Thymus (tissue), 11 donors: ENCODE measurements around the gene PCED1B. TPM values are rescaled to one million over a fixed set of nuclear protein-coding genes. Genes with fewer than 3 reads are reported as not detected.
A peak's percentile ranks its signal among the peaks of the same experiment; 100 is the strongest.
"Not testable (repeated sequence)": the region's sequence is repeated elsewhere in the genome, so short reads cannot be mapped to it uniquely, and the experiment has no call there.

Experiments used
- DNase-seq, 9 donors: peaks; one replicate each; pipeline ENCODE4 v3.0.0-alpha.2; 2013; ENCODE audit warnings: low spot score in 9 of 9, low read depth in 6 of 9, missing footprints in 1 of 9
- H3K27ac ChIP-seq, 2 donors: one replicate each; pipeline ENCODE4 v1.5.1; 2013; ENCODE audit warnings: control low read depth in 1 of 2, low read depth in 1 of 2, low read length in 1 of 2, mild to moderate bottlenecking in 1 of 2, moderate library complexity in 1 of 2
- H3K27me3 ChIP-seq, 2 donors: one replicate each; pipeline ENCODE4 v1.5.1; 2013; ENCODE audit warnings: low read length in 1 of 2; ENCODE audit not compliant: control insufficient read depth in 2 of 2, insufficient read depth in 1 of 2
- H3K36me3 ChIP-seq, 2 donors: one replicate each; pipeline ENCODE4 v1.5.1; 2013; ENCODE audit warnings: low read length in 1 of 2, mild to moderate bottlenecking in 1 of 2, moderate library complexity in 1 of 2; ENCODE audit not compliant: control insufficient read depth in 2 of 2, insufficient read depth in 2 of 2
- H3K4me1 ChIP-seq, 2 donors: one replicate each; pipeline ENCODE4 v1.5.1; 2013; ENCODE audit warnings: low read length in 2 of 2; ENCODE audit not compliant: control insufficient read depth in 2 of 2, insufficient read depth in 2 of 2
- H3K4me3 ChIP-seq, 2 donors: one replicate each; pipeline ENCODE4 v1.5.1; 2013; ENCODE audit warnings: low read length in 2 of 2, control low read depth in 1 of 2, mild to moderate bottlenecking in 1 of 2
- H3K9me3 ChIP-seq, 2 donors: one replicate each; pipeline ENCODE4 v1.5.1; 2013; ENCODE audit warnings: low read length in 1 of 2, mild to moderate bottlenecking in 1 of 2; ENCODE audit not compliant: control insufficient read depth in 2 of 2, insufficient read depth in 1 of 2
- WGBS: extraction: QIAGEN DNeasy Blood & Tissue Kit; methylation state at CpG from one replicate; pipeline ENCODE4 v1.1.7; 2013; 5-methylcytosine and 5-hydroxymethylcytosine counted together
- polyA plus RNA-seq: library from polyadenylated mRNA; stranded (reverse); fragments of 200-250 nt; gene quantifications from one replicate; pipeline ENCODE4 v1.2.3, GENCODE V29; 2013
- total RNA-seq: library from RNA; stranded (reverse); fragments of 120-200 nt; gene quantifications from one replicate; pipeline ENCODE4 v1.2.4, GENCODE V29; 2013
- donor health status: healthy.

The PCED1B gene
- total and polyA plus RNA-seq, 2 donors, result 1.7 to 7.7 TPM

DNA sequence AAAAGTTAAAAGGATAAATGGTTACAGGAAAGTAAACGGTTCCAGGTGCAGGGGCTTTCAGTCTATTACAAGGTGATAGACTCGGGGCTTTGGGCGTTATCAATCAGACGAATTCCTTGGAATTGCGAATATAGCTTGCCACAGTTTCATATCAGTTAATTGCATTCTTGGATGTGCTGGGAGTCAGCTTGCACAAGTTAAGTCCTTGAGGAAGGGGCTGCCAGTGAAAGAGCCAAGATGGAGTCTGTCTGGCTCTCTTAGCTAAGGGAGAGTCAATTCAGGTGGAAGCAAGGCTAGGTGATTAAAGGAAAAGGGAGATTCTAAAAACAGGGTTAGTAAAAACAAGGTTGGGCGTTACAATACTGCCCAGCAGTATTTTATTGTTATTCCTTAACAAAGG, 121.8 kb downstream of the PCED1B start:
- H3K27ac ChIP-seq, H3K9me3 ChIP-seq, H3K27me3 ChIP-seq, H3K4me3 ChIP-seq, DNase-seq, H3K36me3 ChIP-seq, H3K4me1 ChIP-seq: not testable (repeated sequence)
- WGBS, result 98% methylated on average over 6 of the region's 6 CpGs

DNA sequence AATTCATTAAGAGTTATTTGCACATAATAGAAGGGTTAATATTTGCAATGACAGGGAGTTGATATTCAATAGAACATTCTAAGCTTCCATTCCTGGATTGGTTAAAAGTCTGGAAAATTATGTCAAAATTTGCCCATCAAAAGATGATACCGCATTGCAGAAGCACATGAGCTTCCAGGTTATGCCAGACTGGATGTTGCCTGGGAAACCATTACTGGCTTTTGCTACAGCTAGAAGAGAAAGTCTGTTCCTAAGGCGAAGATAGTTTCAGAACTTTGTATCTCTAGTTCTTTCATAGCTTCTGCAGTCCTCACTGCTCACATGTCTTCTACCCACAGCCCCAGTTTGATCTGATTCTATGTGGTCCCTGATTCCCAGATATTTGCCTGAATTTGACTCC, 122.8 kb downstream of the PCED1B start:
- H3K4me1 ChIP-seq, result peaks cover 7 to 15% of the 10 kb centered on the region in 2 donors
- H3K9me3 ChIP-seq, result no peaks in the 10 kb centered on the region
- H3K4me3 ChIP-seq, result no peak overlapping the region
- no peaks in the 10 kb centered on the region for H3K27me3 ChIP-seq
- no peak overlapping the region for H3K27ac ChIP-seq
- DNase-seq, result no peak
- peaks cover 0 to 5% of the 10 kb centered on the region in 2 donors for H3K36me3 ChIP-seq
- WGBS, result 92% methylated on average over 2 of the region's 2 CpGs

DNA sequence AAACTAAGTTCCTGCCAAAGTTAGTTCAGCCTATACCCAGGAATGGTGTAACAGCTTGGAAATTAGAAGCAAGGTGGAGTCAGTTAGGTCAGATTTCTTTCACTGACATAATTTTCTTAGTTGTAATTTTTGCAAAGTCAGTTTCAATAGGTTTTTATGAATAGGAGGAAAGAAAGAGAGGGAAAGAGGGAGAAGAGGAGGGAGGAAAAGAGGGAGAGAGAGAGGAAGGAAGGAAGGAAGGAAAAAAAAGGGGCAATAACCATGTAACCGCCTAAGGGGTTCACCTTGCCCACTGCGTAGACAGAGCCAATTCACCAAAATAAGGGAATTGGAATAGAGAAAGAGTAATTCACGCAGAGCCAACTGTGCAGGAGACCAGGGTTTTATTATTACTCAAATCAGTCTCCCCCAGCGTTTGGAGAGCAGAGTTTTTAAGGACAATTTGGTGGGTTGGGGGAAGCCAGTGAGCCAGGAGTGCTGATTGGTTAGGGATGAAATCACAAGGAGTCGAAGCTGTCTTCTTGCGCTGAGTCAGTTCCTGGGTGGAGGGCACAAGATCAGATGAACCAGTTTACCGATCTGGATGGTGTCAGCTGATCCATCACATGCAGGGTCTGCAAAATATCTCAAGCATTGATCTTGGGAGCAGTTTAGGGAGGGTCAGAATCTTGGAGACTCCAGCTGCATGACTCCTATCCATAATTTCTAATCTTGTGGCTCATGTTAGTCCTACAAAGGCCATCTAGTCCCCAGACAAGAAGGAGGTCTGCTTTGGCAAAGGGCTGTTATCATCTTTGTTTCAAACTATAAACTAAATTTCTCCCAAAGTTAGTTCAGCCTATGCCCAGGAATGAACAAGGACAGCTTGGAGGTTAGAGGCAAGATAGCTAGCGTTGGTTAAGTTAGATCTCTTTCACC, 126.4 kb downstream of the PCED1B start:
- WGBS, result 68% methylated on average over 8 of the region's 8 CpGs
- Histone ChIP-seq H3K4me1 (peaks cover 17 to 36% of the 10 kb centered on the region in 2 donors), H3K9me3 (no peaks in the 10 kb centered on the region), H3K27me3 (no peaks in the 10 kb centered on the region), H3K27ac (peak overlapping the region in 1 of 2 donors; percentile 40), H3K36me3 (peaks cover 3 to 14% of the 10 kb centered on the region in 2 donors), H3K4me3 (no peak overlapping the region)
- DNase-seq, result no peak

DNA sequence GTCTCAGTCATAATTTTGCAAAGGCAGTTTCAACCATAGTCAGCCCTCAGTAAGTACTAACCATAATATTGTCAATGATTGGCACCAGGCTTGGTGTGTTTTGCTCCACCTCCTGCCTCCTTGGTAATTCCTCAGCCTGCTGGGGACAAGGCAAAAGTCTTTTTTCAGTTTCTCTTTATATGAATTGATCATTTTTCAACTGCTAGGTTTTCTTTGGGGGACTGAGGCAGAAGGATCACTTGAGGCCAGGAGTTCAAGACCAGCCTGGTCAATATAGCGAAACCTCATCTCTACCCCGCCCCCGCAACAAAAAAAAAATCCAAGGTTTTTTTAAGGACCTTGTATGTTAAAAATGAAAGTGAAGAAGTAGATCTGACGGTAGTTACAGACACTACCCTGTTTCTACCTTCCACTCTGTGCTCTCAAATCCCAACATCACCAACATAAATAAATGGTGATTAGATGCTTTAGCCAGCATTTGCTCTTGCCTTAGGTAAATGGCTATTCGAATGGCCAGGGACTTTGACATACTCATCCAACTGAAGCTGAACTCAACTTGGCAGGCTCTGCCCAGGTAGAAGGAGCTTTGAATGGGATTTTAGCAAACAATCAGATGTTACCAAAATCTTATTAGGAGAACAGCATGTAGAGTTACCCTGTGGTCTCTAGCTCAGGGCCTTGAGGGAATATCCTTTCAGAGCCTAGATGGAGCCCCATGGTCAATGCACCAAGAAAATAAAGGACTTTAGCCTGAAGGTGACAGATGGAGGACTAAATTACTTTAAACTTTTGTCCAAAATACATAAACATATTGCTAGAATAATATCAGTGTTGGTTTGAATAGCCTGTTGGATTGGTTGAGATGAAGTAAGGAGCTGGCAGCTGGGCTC, 127.3 kb downstream of the PCED1B start:
- 75% methylated on average over 5 of the region's 5 CpGs for WGBS

DNA sequence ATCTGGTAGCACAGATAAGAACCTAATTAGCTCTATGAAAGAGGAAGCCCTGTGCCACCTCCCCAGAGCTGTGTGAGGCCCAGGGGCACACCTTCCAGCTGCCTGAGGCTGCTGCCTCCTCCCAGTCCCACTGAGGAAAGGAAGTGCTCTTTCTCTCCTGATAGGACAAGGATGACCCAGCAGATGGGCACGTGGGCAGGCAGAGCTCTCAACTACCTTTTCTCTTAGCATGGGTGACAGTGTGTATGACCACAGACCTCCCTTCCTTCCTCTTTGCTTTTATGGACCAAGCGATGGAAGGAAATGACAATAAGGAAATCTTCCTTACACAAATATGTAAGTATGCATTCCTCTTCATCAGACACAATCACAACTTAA, 127.9 kb downstream of the PCED1B start:
- Histone ChIP-seq H3K36me3 (peaks cover 3 to 14% of the 10 kb centered on the region in 2 donors), H3K4me1 (peaks cover 17 to 36% of the 10 kb centered on the region in 2 donors), H3K9me3 (no peaks in the 10 kb centered on the region), H3K27me3 (no peaks in the 10 kb centered on the region), H3K27ac (peak overlapping the region; percentile 9 to 80), H3K4me3 (no peak overlapping the region)
- WGBS, result 3% methylated on average over 2 of the region's 2 CpGs
- peak in 6 of 9 donors; percentile 39 to 74 (median 44) for DNase-seq

More for the DNA sequence above, 127.3 kb downstream of the PCED1B start:
- Histone ChIP-seq H3K4me1 (peaks cover 17 to 36% of the 10 kb centered on the region in 2 donors), H3K9me3 (no peaks in the 10 kb centered on the region), H3K36me3 (peaks cover 3 to 14% of the 10 kb centered on the region in 2 donors), H3K27me3 (no peaks in the 10 kb centered on the region), H3K4me3 (no peak overlapping the region), H3K27ac (peak overlapping the region; percentile 25 to 80)
- no peak for DNase-seq

DNA sequence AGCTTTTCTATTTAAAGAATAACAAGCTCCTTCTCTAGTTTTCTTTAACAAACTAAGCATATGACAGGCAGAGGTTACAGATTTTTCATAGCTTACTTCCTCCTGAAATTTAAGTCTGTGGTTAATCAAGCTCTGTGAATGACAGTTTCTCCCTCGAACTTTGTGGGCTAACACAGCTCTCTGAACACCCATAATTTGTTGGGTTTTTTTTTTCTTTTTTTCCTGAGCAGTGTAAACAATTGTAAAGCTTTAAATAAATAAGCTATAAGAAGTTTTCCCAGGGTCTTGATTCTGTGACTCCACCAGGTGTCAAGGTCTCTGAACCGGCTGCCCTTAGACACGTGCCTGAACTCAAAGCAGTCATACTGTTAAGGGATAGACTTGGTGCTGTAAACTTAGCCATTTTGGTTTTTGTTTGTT, 128.4 kb downstream of the PCED1B start:
- H3K9me3 ChIP-seq, result no peaks in the 10 kb centered on the region
- peak in 5 of 9 donors; percentile 12 to 69 (median 31) for DNase-seq
- peaks cover 17 to 36% of the 10 kb centered on the region in 2 donors for H3K4me1 ChIP-seq
- H3K27me3 ChIP-seq, result no peaks in the 10 kb centered on the region
- H3K36me3 ChIP-seq, result peaks cover 3 to 14% of the 10 kb centered on the region in 2 donors
- H3K27ac ChIP-seq, result peak overlapping the region; percentile 79 to 80
- no peak overlapping the region for H3K4me3 ChIP-seq
- WGBS, result 4% methylated on average over 3 of the region's 3 CpGs

DNA sequence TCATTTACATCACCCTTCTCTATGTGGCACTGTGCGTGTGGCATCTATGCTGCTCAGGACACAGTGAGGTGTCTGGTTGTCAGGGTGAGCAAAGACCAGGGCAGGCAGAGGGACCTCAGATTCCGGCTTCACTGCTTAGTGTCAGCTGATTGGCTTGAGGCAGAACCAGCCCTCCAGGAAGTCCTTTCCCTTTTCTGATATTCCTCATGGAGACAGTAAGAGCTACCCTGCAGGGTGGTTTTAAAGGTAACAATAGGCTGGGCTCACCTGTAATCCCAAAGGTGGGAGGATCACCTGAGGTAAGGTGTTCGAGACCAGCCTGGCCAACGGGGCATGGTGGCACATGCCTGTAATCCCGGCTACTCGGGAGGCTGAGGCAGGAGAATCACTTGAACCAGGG, 129.6 kb downstream of the PCED1B start:
- peaks cover 17 to 36% of the 10 kb centered on the region in 2 donors for H3K4me1 ChIP-seq
- WGBS, result 97% methylated on average over 6 of the region's 6 CpGs
- H3K4me3 ChIP-seq, result no peak overlapping the region
- no peaks in the 10 kb centered on the region for H3K9me3 ChIP-seq
- H3K36me3 ChIP-seq, result peaks cover 3 to 14% of the 10 kb centered on the region in 2 donors
- no peak for DNase-seq
- no peaks in the 10 kb centered on the region for H3K27me3 ChIP-seq
- H3K27ac ChIP-seq, result no peak overlapping the region

DNA sequence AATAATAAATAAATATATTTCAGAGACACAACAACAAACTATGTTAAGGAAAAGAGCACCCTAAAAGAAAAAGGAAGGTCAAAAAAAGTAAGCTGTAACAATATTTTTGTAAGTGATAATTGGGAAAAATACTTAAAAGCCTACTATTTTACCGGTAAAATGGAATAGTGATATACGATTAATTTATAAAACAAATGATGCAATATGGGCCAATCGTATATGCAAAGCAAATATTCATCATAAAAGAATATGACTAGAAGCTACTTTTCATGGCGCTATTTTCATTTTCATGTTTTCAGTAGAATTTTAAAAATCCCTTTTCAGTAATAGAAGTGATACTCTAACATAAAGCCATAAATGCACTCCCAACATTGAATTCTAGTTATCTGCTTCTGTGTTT, 131.4 kb downstream of the PCED1B start:
- Histone ChIP-seq H3K27me3 (no peaks in the 10 kb centered on the region), H3K9me3 (no peaks in the 10 kb centered on the region), H3K4me3 (no peak overlapping the region), H3K27ac (no peak overlapping the region), H3K36me3 (peaks cover 3 to 9% of the 10 kb centered on the region in 2 donors), H3K4me1 (peaks cover 21 to 38% of the 10 kb centered on the region in 2 donors)
- DNase-seq, result no peak
- 98% methylated on average over 4 of the region's 4 CpGs for WGBS

DNA sequence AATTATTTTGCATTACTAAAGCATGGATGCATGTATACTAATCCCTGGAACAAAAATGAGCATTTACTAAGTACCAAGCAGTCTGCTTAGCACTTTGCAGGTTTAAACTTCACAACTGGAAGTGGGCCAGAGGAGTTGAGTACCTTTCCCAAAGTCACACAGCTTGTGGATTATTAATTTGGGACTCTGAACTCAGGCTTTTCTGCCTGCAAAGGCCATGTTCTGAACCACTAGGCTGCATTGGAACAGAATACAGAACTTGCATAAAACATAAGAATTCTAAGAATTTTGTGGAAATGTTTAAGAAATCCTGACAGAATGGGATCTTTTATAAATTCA, 133.2 kb downstream of the PCED1B start:
- Histone ChIP-seq H3K27me3 (no peaks in the 10 kb centered on the region), H3K36me3 (peaks cover 3 to 9% of the 10 kb centered on the region in 2 donors), H3K9me3 (no peaks in the 10 kb centered on the region), H3K4me3 (no peak overlapping the region), H3K27ac (no peak overlapping the region), H3K4me1 (peaks cover 11 to 34% of the 10 kb centered on the region in 2 donors)
- no peak for DNase-seq
